PFSK-1 (cell line): ENCODE results near the gene NLN.

Experiments
- FOXP2 ChIP-seq: optimal IDR thresholded peaks from 2 replicates; pipeline ENCODE3; 2011; ENCODE audit warnings: borderline replicate concordance, control low read depth, inconsistent platforms; ENCODE audit not compliant: insufficient read depth; ENCODE audit errors: extremely low read length, extremely low read depth
- POLR2AphosphoS5 ChIP-seq: IDR thresholded peaks from 2 replicates; pipeline ENCODE4 v1.6.1; 2012; ENCODE audit warnings: low read depth, mild to moderate bottlenecking, control low read depth, low read length, moderate library complexity
- REST ChIP-seq, 2 experiments: IDR thresholded peaks; 2 replicates each; pipeline versions ENCODE4 v1.6.1 to v1.8.0; 2011 to 2012; ENCODE audit warnings: low read depth in 2 of 2, low read length in 2 of 2, control low read depth in 1 of 2, inconsistent platforms in 1 of 2, mild to moderate bottlenecking in 1 of 2, moderate library complexity in 1 of 2; ENCODE audit not compliant: insufficient read depth in 1 of 2
- SIN3A ChIP-seq: IDR thresholded peaks from 2 replicates; pipeline ENCODE4 v1.6.1; 2012; ENCODE audit warnings: mild to moderate bottlenecking, low read length, moderate library complexity, borderline replicate concordance; ENCODE audit not compliant: insufficient read depth
- TAF1 ChIP-seq: IDR thresholded peaks from 2 replicates; pipeline ENCODE4 v1.6.1; 2012; ENCODE audit warnings: low read length, control low read depth, borderline replicate concordance; ENCODE audit not compliant: insufficient read depth

The NLN gene

GRCh38 chr5:65861830-65862241 lies 139.8 kb downstream of the NLN start:
- TF ChIP-seq FOXP2 (no peak), REST (IDR thresholded peaks at IDR 0.05; ENCODE audit: insufficient read depth in 1 of 2, low read depth in 2 of 2, low read length in 2 of 2) (no peak), POLR2AphosphoS5 (no peak), SIN3A (no peak), TAF1 (no peak)

- TF ChIP-seq SIN3A (no peak), REST (IDR thresholded peaks at IDR 0.05; ENCODE audit: insufficient read depth in 1 of 2, low read depth in 2 of 2, low read length in 2 of 2) (no peak), TAF1 (no peak), POLR2AphosphoS5 (no peak), FOXP2 (no peak)
Observed at GRCh38 chr5:65862384-65862783, 140.4 kb downstream of the NLN start.

- TF ChIP-seq TAF1 (no peak), FOXP2 (no peak)
Observed at GRCh38 chr5:65863747-65864146, 141.7 kb downstream of the NLN start.

- TF ChIP-seq REST (IDR thresholded peaks at IDR 0.05; ENCODE audit: insufficient read depth in 1 of 2, low read depth in 2 of 2, low read length in 2 of 2) (no peak), FOXP2 (no peak), SIN3A (no peak), POLR2AphosphoS5 (no peak), TAF1 (no peak)
Observed at GRCh38 chr5:65866837-65867521, 145.0 kb downstream of the NLN start.

- TF ChIP-seq SIN3A (no peak), POLR2AphosphoS5 (no peak), FOXP2 (no peak), TAF1 (no peak), REST (IDR thresholded peaks at IDR 0.05; ENCODE audit: insufficient read depth in 1 of 2, low read depth in 2 of 2, low read length in 2 of 2) (no peak)
Observed at GRCh38 chr5:65867542-65868195, 145.7 kb downstream of the NLN start.
